Prostate gland (tissue), 2 donors: ENCODE results near the gene AGBL3.

Experiments
- POLR2A ChIP-seq: fragments of 450-650 bp; IDR thresholded peaks from one replicate; pipeline ENCODE4 v1.6.1; 2016; ENCODE audit warnings: antibody characterized with exemption, mild to moderate bottlenecking
- POLR2AphosphoS5 ChIP-seq: sonication (generic); formaldehyde crosslinking; IDR thresholded peaks from one replicate; pipeline ENCODE4 v1.6.1; 2017; ENCODE audit warnings: antibody characterized with exemption
- TF ChIP-seq, protein P1 (sequence below), 4 experiments: fragments of 200-600 bp in 2 of 4; fragments of 450-650 bp in 2 of 4; sonication (generic) in 2 of 4; IDR thresholded peaks; 1 replicate in 3 of 4; 2 replicates in 1 of 4; pipeline ENCODE4 v1.5.1; 2016 to 2019; ENCODE audit warnings: antibody characterized with exemption in 4 of 4, mild to moderate bottlenecking in 2 of 4, moderate library complexity in 2 of 4

DNA sequence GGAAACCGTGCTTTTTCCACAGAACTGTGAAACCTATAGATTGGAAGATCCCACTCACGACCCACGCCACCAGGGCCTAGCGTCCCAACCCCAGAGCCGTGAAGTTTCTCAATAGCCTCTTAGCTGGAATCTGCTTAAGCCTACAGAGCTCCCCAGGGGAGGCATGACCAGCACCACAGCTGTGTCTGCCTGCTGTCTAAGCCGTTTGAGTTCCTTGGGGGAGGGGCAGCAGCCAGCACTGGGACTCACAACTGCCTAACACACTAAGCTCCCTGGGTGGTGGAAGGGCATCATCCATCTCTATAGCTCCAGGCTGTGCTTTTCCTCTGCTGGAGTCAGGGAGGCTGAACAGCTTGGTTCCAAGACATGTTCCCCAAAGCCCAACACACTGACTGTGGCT is 135.6 kb downstream of the AGBL3 start:
- TF ChIP-seq, protein P1, sequence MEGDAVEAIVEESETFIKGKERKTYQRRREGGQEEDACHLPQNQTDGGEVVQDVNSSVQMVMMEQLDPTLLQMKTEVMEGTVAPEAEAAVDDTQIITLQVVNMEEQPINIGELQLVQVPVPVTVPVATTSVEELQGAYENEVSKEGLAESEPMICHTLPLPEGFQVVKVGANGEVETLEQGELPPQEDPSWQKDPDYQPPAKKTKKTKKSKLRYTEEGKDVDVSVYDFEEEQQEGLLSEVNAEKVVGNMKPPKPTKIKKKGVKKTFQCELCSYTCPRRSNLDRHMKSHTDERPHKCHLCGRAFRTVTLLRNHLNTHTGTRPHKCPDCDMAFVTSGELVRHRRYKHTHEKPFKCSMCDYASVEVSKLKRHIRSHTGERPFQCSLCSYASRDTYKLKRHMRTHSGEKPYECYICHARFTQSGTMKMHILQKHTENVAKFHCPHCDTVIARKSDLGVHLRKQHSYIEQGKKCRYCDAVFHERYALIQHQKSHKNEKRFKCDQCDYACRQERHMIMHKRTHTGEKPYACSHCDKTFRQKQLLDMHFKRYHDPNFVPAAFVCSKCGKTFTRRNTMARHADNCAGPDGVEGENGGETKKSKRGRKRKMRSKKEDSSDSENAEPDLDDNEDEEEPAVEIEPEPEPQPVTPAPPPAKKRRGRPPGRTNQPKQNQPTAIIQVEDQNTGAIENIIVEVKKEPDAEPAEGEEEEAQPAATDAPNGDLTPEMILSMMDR (IDR thresholded peaks at IDR 0.05) = no peak
- TF ChIP-seq POLR2A (no peak), POLR2AphosphoS5 (no peak)
